ENCODE data around the gene NSRP1.
A peak's percentile ranks its signal among the peaks of the same experiment; 100 is the strongest.
"Not testable (repeated sequence)": the region's sequence is repeated elsewhere in the genome, so short reads cannot be mapped to it uniquely, and the experiment has no call there.

NSRP1 gene

DNA sequence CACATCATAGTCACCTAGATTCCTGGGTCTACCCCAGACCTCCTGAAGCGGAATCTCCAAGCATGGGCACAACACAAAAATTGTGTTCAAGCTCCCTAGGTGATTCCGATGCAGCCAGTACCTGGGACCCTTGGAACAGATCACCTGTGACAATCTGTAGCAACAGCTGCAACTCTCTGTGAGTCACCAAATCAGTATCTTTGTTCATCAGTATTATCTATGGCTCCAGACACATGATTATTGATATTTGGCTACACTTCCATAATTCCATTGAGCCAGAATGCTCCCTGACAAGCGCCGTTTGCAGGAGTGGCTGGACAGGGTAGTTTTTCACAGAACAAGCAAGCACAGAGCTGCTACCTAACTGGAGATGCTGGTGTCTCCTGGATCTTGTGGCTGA lies 102.7 kb downstream of the NSRP1 start:
- DNase-seq (no peak), ATAC-seq (no peak)
- H3K9me3 Mint-ChIP-seq = no peaks in the 10 kb centered on the region
- no peak overlapping the region for H3K27ac Mint-ChIP-seq
- H3K4me3 Mint-ChIP-seq = no peak overlapping the region
- H3K4me1 Mint-ChIP-seq = no peaks in the 10 kb centered on the region
- H3K27me3 Mint-ChIP-seq = peaks cover under 1% of the 10 kb centered on the region

DNA sequence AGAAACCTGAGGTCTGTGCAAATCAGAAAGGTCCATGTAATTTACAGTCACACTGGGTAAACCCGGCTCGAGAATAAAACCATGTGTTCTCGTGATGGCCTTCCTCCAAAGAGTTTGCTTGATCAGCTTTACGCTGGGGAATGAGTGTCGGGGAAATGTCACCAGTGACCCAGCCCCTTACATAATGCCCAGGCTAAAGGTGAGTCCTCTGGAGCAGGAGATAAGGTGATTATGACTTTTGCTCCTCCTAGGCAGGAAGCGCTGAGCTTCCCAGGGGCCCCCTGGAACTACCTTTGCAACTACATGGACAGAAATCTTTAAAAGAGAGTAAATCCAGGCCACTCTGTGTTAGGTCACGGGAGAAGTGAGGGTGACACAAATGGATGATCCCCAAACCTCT lies 103.2 kb downstream of the NSRP1 start:
- Mint-ChIP-seq H3K27me3 (peaks cover 6% of the 10 kb centered on the region), H3K4me1 (no peaks in the 10 kb centered on the region), H3K4me3 (no peak overlapping the region), H3K9me3 (no peaks in the 10 kb centered on the region), H3K27ac (no peak overlapping the region)
- DNase-seq (no peak), ATAC-seq (no peak)

- DNase-seq (no peak), ATAC-seq (no peak)
- Mint-ChIP-seq H3K27ac (no peak overlapping the region), H3K9me3 (no peaks in the 10 kb centered on the region), H3K4me1 (no peaks in the 10 kb centered on the region), H3K4me3 (no peak overlapping the region), H3K27me3 (peaks cover 12% of the 10 kb centered on the region)
Measured at GRCh38 chr17:30220414-30220813, 103.8 kb downstream of the NSRP1 start.

DNA sequence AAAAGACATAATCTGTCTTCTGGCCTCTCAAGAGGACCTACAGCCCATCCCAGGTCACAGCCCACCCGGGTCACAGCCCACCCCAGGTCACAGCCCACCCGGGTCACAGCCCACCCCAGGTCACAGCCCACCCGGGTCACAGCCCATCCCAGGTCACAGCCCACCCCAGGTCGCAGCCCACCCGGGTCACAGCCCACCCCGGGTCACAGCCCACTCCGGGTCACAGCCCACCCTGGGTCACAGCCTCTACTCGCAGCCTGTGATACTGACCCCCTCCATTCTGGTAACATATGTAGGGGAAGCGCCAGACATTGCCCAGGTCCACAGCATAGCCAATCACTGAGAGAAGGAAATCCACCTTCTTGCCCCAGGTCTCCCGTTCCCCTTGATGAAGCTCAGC lies 104.7 kb downstream of the NSRP1 start:
- no peak for ATAC-seq
- DNase-seq = no peak
- H3K27me3 Mint-ChIP-seq = peaks cover 21% of the 10 kb centered on the region
- no peak overlapping the region for H3K27ac Mint-ChIP-seq
- no peak overlapping the region for H3K4me3 Mint-ChIP-seq
- H3K9me3 Mint-ChIP-seq = no peaks in the 10 kb centered on the region
- H3K4me1 Mint-ChIP-seq = no peaks in the 10 kb centered on the region

DNA sequence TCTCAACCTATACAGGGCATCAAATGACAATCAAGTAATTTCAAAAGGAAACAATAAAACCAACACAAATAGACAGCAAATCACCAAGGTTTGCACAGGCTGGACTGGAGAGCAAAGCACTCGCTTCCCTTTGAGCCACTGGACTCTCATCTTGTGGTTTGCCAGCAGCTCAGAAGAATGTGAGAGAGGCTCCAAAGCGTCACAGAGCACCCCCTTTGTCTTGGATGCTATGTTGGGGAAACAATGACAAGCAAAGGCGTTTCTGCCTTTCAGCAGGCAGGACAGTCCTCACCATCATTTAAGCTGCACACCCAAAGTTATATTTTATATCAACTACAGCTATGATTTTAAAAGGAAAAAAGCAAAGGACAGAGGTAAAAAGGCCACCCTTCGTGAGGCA lies 105.6 kb downstream of the NSRP1 start:
- peaks cover 21% of the 10 kb centered on the region for H3K27me3 Mint-ChIP-seq
- H3K4me1 Mint-ChIP-seq = no peaks in the 10 kb centered on the region
- no peak overlapping the region for H3K4me3 Mint-ChIP-seq
- DNase-seq (no peak), ATAC-seq (no peak)
- H3K9me3 Mint-ChIP-seq = no peaks in the 10 kb centered on the region
- no peak overlapping the region for H3K27ac Mint-ChIP-seq

- no peak overlapping the region for H3K27ac Mint-ChIP-seq
- H3K9me3 Mint-ChIP-seq = no peaks in the 10 kb centered on the region
- ATAC-seq = no peak
- no peak overlapping the region for H3K4me3 Mint-ChIP-seq
- no peak for DNase-seq
- peaks cover 21% of the 10 kb centered on the region for H3K27me3 Mint-ChIP-seq
- H3K4me1 Mint-ChIP-seq = no peaks in the 10 kb centered on the region
Measured at GRCh38 chr17:30222721-30223175, 106.1 kb downstream of the NSRP1 start.

DNA sequence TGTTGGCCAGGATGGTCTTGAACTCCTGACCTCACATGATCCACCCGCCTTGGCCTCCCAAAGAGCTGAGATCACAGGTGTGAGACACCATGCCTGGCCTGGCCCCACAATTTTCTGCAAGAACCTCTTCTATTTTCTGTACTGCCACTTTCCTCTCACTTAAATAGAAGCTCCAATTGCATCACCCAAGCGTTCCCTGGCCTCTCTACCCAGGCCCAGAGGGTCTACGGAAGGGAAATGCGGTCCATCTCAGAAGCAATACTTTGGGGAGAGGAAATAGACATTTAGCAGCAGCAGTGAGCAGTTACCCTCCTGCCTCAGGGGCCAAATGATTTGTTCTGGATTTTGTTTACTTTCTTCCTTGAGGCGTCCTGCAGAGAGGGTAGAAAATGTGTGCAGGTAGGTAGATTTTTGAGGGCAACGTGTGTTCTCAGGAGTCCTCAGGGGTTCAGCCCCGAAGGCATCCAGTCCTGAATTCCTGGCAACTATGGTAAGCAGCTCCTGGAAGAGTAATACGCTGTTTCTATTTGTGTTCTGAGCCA lies 107.9 kb downstream of the NSRP1 start:
- Mint-ChIP-seq H3K27ac (no peak overlapping the region), H3K27me3 (peaks cover 32% of the 10 kb centered on the region), H3K4me1 (no peaks in the 10 kb centered on the region), H3K9me3 (no peaks in the 10 kb centered on the region), H3K4me3 (no peak overlapping the region)
- ATAC-seq = no peak
- no peak for DNase-seq

DNA sequence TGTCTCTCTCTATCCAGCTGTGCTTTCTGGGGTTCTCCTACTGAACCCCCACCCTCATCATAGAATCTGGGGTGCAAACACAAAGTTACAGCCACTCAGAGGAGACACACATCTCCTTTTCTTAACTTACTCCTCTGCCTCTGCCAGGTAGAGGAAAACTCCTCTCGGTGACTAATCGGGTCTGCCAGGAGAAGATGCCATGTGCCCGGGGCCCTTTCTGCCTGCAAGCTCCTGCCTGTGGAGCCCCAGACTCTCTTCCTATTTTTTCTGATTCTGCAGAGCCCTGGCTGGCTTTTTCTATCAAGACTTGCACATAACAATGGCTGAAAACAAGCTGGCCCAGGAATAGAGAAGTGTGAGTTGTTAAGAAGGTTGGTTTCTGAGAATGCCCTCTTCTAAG lies 108.5 kb downstream of the NSRP1 start:
- no peak for ATAC-seq
- Mint-ChIP-seq H3K9me3 (no peaks in the 10 kb centered on the region), H3K4me1 (no peaks in the 10 kb centered on the region)

GRCh38 chr17:30225919-30226553 lies 109.4 kb downstream of the NSRP1 start:
- peaks cover 46% of the 10 kb centered on the region for H3K27me3 Mint-ChIP-seq
- DNase-seq (no peak), ATAC-seq (no peak)
- no peak overlapping the region for H3K4me3 Mint-ChIP-seq
- no peak overlapping the region for H3K27ac Mint-ChIP-seq
- no peaks in the 10 kb centered on the region for H3K4me1 Mint-ChIP-seq
- H3K9me3 Mint-ChIP-seq = no peaks in the 10 kb centered on the region

More for the DNA sequence above, 108.5 kb downstream of the NSRP1 start:
- no peak for DNase-seq
- Mint-ChIP-seq H3K4me3 (no peak overlapping the region), H3K27ac (no peak overlapping the region), H3K27me3 (peaks cover 38% of the 10 kb centered on the region)

DNA sequence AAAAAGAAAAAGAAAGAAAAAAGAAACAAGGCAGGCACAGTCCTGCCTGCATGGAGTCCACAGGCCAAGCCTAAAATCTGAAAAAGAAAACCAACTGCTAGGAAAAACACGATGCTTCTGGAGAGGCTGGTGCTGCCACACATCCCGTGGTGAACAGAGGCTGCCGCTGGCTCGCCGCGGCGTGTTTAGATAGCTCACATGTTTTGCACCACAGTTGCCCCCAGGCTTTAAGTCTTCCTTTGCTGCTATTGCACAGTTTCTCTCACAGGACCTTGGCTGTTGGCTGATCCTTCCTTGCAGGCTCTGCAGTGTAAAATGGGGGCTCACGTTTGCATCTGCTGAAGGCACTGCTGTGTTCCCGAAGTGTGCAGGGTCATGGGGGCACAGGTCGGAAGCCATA lies 110.3 kb downstream of the NSRP1 start:
- no peak for ATAC-seq
- Mint-ChIP-seq H3K4me3 (no peak overlapping the region), H3K4me1 (no peaks in the 10 kb centered on the region), H3K27ac (no peak overlapping the region), H3K27me3 (peaks cover 51% of the 10 kb centered on the region), H3K9me3 (no peaks in the 10 kb centered on the region)
- no peak for DNase-seq

- ATAC-seq (no peak), DNase-seq (no peak)
- Mint-ChIP-seq H3K27me3 (peaks cover 63% of the 10 kb centered on the region), H3K4me3 (no peak overlapping the region), H3K4me1 (no peaks in the 10 kb centered on the region), H3K9me3 (no peaks in the 10 kb centered on the region), H3K27ac (peak overlapping the region in 1 of 2 donors; percentile 85)
Measured at GRCh38 chr17:30228011-30228410, 111.4 kb downstream of the NSRP1 start.

- DNase-seq (no peak), ATAC-seq (no peak)
- Mint-ChIP-seq H3K4me3 (no peak overlapping the region), H3K27ac (no peak overlapping the region), H3K4me1 (no peaks in the 10 kb centered on the region), H3K27me3 (peaks cover 73% of the 10 kb centered on the region), H3K9me3 (no peaks in the 10 kb centered on the region)
Measured at GRCh38 chr17:30229012-30229411, 112.4 kb downstream of the NSRP1 start.

GRCh38 chr17:30230009-30230408 lies 113.4 kb downstream of the NSRP1 start:
- Mint-ChIP-seq H3K27ac (peak overlapping the region in 1 of 2 donors; percentile 61), H3K27me3 (peaks cover 75% of the 10 kb centered on the region)
- H3K4me3 Mint-ChIP-seq, DNase-seq, ATAC-seq, H3K9me3 Mint-ChIP-seq, H3K4me1 Mint-ChIP-seq: not testable (repeated sequence)

DNA sequence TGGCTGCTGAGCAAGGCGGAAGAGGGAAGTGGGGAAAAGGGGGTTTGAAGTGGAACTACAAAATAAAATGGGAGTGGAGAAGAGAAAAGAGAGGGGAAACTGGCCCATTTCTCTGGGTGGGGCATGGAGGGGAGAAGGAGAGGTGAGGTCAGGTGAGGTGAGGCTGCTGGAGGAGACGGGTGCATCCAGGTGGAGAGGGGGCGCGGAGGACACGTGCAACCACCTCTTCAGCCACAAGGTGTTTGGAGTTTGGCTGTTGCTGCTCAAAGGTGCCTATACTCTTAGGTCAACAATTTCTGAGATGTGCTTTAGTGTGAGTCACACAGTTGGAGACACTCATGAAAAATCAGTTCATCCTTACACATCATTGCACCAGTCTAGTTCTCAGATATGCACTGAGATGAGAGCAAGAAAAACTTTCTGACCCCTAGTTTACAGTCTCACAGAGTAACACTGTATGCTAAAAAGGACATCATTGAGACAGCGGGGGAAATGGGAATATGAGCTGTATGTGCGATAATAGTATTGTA lies 114.0 kb downstream of the NSRP1 start:
- ATAC-seq (no peak), DNase-seq (no peak)
- H3K27me3 Mint-ChIP-seq = peaks cover 75% of the 10 kb centered on the region
- no peak overlapping the region for H3K4me3 Mint-ChIP-seq
- peaks cover 10% of the 10 kb centered on the region for H3K4me1 Mint-ChIP-seq
- H3K9me3 Mint-ChIP-seq = no peaks in the 10 kb centered on the region
- peak overlapping the region in 1 of 2 donors; percentile 61 for H3K27ac Mint-ChIP-seq

GRCh38 chr17:30232015-30232823 lies 115.6 kb downstream of the NSRP1 start:
- peaks cover 24% of the 10 kb centered on the region for H3K4me1 Mint-ChIP-seq
- DNase-seq = no peak
- peaks cover 84% of the 10 kb centered on the region for H3K27me3 Mint-ChIP-seq
- H3K9me3 Mint-ChIP-seq = no peaks in the 10 kb centered on the region
- no peak overlapping the region for H3K27ac Mint-ChIP-seq
- H3K4me3 Mint-ChIP-seq = no peak overlapping the region
- no peak for ATAC-seq

DNA sequence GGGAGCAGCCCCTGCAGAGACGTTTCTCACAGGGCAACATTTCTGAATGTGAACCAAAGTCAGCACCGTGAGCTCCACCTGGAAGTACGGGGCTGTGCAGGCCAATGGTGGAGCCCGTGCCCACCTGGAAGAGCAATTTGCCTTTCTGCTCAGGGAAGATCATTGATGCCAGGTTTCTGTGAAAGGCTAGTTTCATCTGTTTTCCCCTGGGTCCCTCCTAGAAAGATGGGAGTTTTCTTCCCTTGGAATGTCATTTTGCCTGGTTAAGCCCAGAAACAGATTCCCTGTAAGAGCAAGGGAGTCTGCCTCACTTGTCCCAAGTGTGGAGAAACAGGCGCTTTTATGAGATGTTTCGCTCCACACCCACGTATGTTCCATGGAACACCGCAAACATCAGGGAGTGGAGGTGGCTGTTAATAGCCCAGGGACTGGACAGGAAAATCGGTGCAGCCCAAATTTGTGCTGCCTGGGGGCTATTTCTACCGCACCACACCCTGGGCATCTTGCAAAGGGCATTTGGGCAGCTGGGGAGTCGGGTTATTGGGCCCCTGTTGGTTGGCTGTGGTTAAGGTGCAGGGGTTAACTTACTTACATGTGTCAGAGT lies 116.3 kb downstream of the NSRP1 start:
- no peaks in the 10 kb centered on the region for H3K9me3 Mint-ChIP-seq
- no peak for ATAC-seq

More for the DNA sequence above, 116.3 kb downstream of the NSRP1 start:
- H3K27ac Mint-ChIP-seq = no peak overlapping the region
- DNase-seq = no peak
- H3K4me1 Mint-ChIP-seq = peaks cover 31% of the 10 kb centered on the region
- H3K27me3 Mint-ChIP-seq = peaks cover 91% of the 10 kb centered on the region
- H3K4me3 Mint-ChIP-seq = no peak overlapping the region
